ENCODE measurements around the gene ANXA1. TPM values are rescaled to one million over a fixed set of nuclear protein-coding genes. Genes with fewer than 3 reads are reported as not detected.

ANXA1 gene
- total RNA-seq, 1 experiment from 2014 or later = 486 TPM

DNA sequence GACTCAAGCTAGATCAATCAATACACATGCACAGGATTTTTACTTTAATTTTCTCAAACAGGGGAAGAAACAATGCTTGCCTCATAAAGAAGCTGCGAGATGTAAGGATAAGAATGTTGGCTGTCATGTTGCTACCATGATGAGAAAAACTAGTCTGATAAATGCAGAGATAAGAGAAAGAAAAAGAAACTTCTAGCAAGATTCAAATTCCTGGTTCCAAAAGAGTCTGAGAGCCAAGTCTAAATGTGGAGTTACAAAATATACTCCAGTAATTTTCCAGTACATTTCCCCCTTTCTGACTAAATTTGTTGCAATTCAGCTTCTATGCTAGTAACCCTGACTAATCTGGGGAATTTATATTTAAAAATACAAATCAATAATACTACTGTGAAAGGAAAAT lies 10.4 kb upstream of the ANXA1 start:
- Histone ChIP-seq H3K9me3 (ENCODE audit: control insufficient read depth in 1 of 2, insufficient read depth in 1 of 2, low read depth in 1 of 2, low read length in 2 of 2) (no peaks in the 10 kb centered on the region), H3K27ac (ENCODE audit: low read depth, low read length) (no peak overlapping the region), H3K36me3 (ENCODE audit: control insufficient read depth in 1 of 2, insufficient read depth in 2 of 2, low read length in 2 of 2) (no peaks in the 10 kb centered on the region), H3K9me2 (ENCODE audit: insufficient read depth) (no peaks in the 10 kb centered on the region), H3K79me2 (ENCODE audit: insufficient read depth, low read length) (no peaks in the 10 kb centered on the region), H3K27me3 (ENCODE audit: insufficient read depth, low read length) (no peaks in the 10 kb centered on the region), H3K4me3 (replicated peaks in 1 of 2; ENCODE audit: low read depth in 1 of 2, low read length in 2 of 2) (no peak overlapping the region), H2AFZ (ENCODE audit: low read depth, low read length, poor library complexity, severe bottlenecking) (peak overlapping the region; percentile 19), H3K4me1 (ENCODE audit: control insufficient read depth in 1 of 2, insufficient read depth in 2 of 2, low read length in 2 of 2) (peaks cover 41 to 45% of the 10 kb centered on the region in 2 experiments), H3K9ac (ENCODE audit: low read length) (no peak overlapping the region), H3K4me2 (ENCODE audit: low read length) (no peak overlapping the region), H4K20me1 (ENCODE audit: insufficient read depth) (no peaks in the 10 kb centered on the region)
- POLR2A ChIA-PET = no interaction called here
- BruUV-seq (replicated peaks) = no TSS peak
- intact Hi-C loops (cut with micrococcal nuclease) = no loop called here
- ATAC-seq (no peak), DNase-seq (ENCODE audit: low read depth, low spot score) (no peak)
- CTCF ChIA-PET = no interaction called here
- RAD21 ChIA-PET (ENCODE audit: low non-redundant PET in 1 of 2, low total read pairs in 2 of 2, uncharacterized antibody in 2 of 2, unreplicated experiment in 2 of 2) = no interaction called here
- no peak for TF ChIP-seq RAD21 (IDR thresholded peaks at IDR 0.05; ENCODE audit: low read depth)
- TF ChIP-seq ATF3 (IDR thresholded peaks at IDR 0.05) = no peak
- no peak for TF ChIP-seq POLR2AphosphoS5 (IDR thresholded peaks at IDR 0.05; ENCODE audit: low read depth, low read length)
- TF ChIP-seq, protein P1, sequence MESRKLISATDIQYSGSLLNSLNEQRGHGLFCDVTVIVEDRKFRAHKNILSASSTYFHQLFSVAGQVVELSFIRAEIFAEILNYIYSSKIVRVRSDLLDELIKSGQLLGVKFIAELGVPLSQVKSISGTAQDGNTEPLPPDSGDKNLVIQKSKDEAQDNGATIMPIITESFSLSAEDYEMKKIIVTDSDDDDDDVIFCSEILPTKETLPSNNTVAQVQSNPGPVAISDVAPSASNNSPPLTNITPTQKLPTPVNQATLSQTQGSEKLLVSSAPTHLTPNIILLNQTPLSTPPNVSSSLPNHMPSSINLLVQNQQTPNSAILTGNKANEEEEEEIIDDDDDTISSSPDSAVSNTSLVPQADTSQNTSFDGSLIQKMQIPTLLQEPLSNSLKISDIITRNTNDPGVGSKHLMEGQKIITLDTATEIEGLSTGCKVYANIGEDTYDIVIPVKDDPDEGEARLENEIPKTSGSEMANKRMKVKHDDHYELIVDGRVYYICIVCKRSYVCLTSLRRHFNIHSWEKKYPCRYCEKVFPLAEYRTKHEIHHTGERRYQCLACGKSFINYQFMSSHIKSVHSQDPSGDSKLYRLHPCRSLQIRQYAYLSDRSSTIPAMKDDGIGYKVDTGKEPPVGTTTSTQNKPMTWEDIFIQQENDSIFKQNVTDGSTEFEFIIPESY (IDR thresholded peaks at IDR 0.05; ENCODE audit: extremely low read depth, insufficient replicate concordance, low read length) = no peak
- no peak for TF ChIP-seq EGR1 (IDR thresholded peaks at IDR 0.05; ENCODE audit: low read depth)

DNA sequence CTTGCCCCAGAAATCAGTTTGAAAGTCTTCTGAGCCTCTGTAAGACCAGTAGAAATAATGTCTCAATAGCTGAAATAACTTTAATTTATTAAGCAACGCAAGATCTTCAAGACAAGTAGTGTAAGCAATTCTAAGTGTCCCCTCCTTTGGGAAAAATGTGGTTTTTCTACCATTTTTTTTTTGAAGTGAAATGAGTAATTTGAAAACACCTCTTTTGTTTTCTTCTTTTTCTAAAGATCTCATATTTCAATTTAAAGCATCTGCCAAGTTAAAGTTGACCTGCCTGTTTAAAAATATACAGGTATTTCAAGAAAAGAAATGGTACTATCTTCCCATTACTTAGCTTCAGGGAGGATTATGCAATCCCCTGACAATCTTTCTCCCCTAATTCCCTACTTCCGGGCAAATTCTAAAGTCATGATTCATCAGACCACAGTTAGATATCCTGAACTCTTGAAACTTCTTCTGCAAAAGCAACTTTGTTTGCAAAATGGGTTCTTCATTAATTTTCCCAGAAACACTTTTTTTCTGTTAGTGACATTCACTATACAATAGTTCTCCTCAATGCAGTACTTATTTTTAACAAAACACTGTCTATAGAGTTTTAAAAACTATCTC lies 7.8 kb upstream of the ANXA1 start:
- Histone ChIP-seq H3K9me2 (ENCODE audit: insufficient read depth) (no peaks in the 10 kb centered on the region), H3K9ac (ENCODE audit: low read length) (no peak overlapping the region), H3K4me1 (ENCODE audit: control insufficient read depth in 1 of 2, insufficient read depth in 2 of 2, low read length in 2 of 2) (peaks cover 34 to 42% of the 10 kb centered on the region in 2 experiments), H2AFZ (ENCODE audit: low read depth, low read length, poor library complexity, severe bottlenecking) (peak overlapping the region; percentile 72), H3K36me3 (ENCODE audit: control insufficient read depth in 1 of 2, insufficient read depth in 2 of 2, low read length in 2 of 2) (no peaks in the 10 kb centered on the region), H3K9me3 (ENCODE audit: control insufficient read depth in 1 of 2, insufficient read depth in 1 of 2, low read depth in 1 of 2, low read length in 2 of 2) (no peaks in the 10 kb centered on the region), H4K20me1 (ENCODE audit: insufficient read depth) (no peaks in the 10 kb centered on the region), H3K79me2 (ENCODE audit: insufficient read depth, low read length) (no peaks in the 10 kb centered on the region), H3K4me3 (replicated peaks in 1 of 2; ENCODE audit: low read depth in 1 of 2, low read length in 2 of 2) (peak overlapping the region in 1 of 2 experiments; percentile 3; a peak in 1 of 4 replicates), H3K27ac (ENCODE audit: low read depth, low read length) (peak overlapping the region; percentile 54; the same call in 1 of the 2 replicates), H3K27me3 (ENCODE audit: insufficient read depth, low read length) (no peaks in the 10 kb centered on the region), H3K4me2 (ENCODE audit: low read length) (peak overlapping the region; percentile 62)
- ChIA-PET CTCF (interaction anchor here (0.7 to 1.8 kb wide), 5 partner anchors 11 to 287 kb away, joined by 3 to 8 read pairs (median 3); no protein-coding TSS in a partner anchor), POLR2A (interaction anchor here (1.5 to 2.6 kb wide), 4 partner anchors 9 to 25 kb away, joined by 5 to 19 read pairs (median 7); partner anchors contain the start of gene ANXA1), RAD21 (ENCODE audit: low non-redundant PET in 1 of 2, low total read pairs in 2 of 2, uncharacterized antibody in 2 of 2, unreplicated experiment in 2 of 2) (no interaction called here)
- intact Hi-C loops (cut with micrococcal nuclease) = no loop called here
- peak; percentile 68 for DNase-seq (ENCODE audit: low read depth, low spot score)
- BruUV-seq (replicated peaks) = no TSS peak
- ATAC-seq = peak; percentile 54
- TF ChIP-seq EZH2 (IDR thresholded peaks at IDR 0.05) (no peak), ELF1 (IDR thresholded peaks at IDR 0.05; ENCODE audit: borderline replicate concordance, low read depth) (peak; percentile 69), ZNF274 (IDR thresholded peaks at IDR 0.05; ENCODE audit: low read depth, low read length) (no peak), ATF3 (IDR thresholded peaks at IDR 0.05) (peak; percentile 65), POLR2AphosphoS5 (IDR thresholded peaks at IDR 0.05; ENCODE audit: low read depth, low read length) (no peak), POLR2A (IDR thresholded peaks at IDR 0.05; ENCODE audit: borderline replicate concordance, extremely low read depth, insufficient read depth, insufficient read length) (no peak), ZFX (IDR thresholded peaks at IDR 0.05) (no peak), CEBPB (IDR thresholded peaks at IDR 0.05; ENCODE audit: low read depth) (peak; percentile 99), TCF7L2 (IDR thresholded peaks at IDR 0.05; ENCODE audit: borderline replicate concordance, extremely low read depth, insufficient read depth, insufficient read length) (no peak), MAX (IDR thresholded peaks at IDR 0.05) (peak; percentile 31; the same call in 1 of the 2 replicates), RAD21 (IDR thresholded peaks at IDR 0.05; ENCODE audit: low read depth) (peak; percentile 17; the same call in 1 of the 2 replicates), EGR1 (IDR thresholded peaks at IDR 0.05; ENCODE audit: low read depth) (no peak; the same call in 1 of the 2 replicates), SRF (IDR thresholded peaks at IDR 0.05; ENCODE audit: low read depth) (peak; percentile 51; the same call in 1 of the 2 replicates)
